GM23338 (cell line): ENCODE results near the gene CDH20. TPM values are rescaled to one million over a fixed set of nuclear protein-coding genes. Genes with fewer than 3 reads are reported as not detected.

Experiments
- ATAC-seq: fragments of 200-7000 bp; cut with Tn5 transposase; 3 replicates; pipeline ENCODE4 v1.9.1; 2020
- DNase-seq: peaks from one replicate; pipeline ENCODE4 v3.0.0-alpha.2; 2015; ENCODE audit warnings: low spot score
- H2AFZ ChIP-seq: fragments of 200-600 bp; sonication (generic); 2 replicates; pipeline ENCODE4 v1.8.0; 2016; ENCODE audit warnings: antibody characterized with exemption, mild to moderate bottlenecking, moderate library complexity
- H3F3A ChIP-seq: fragments of 200-600 bp; sonication (generic); replicated peaks from 2 replicates; pipeline ENCODE4 v1.8.0; 2017; ENCODE audit warnings: antibody characterized with exemption, mixed run types, low read depth
- H3K27ac ChIP-seq: fragments of 200-600 bp; sonication (generic); 2 replicates; pipeline ENCODE4 v1.6.1; 2016; ENCODE audit warnings: low read depth
- H3K27me3 ChIP-seq: fragments of 200-600 bp; sonication (generic); 2 replicates; pipeline ENCODE4 v1.8.0; 2016; ENCODE audit warnings: mild to moderate bottlenecking, mixed run types, moderate library complexity; ENCODE audit not compliant: insufficient read depth
- H3K36me3 ChIP-seq: fragments of 200-600 bp; sonication (generic); 2 replicates; pipeline ENCODE4 v1.8.0; 2016; ENCODE audit warnings: mild to moderate bottlenecking; ENCODE audit not compliant: insufficient read depth
- H3K4me1 ChIP-seq: fragments of 200-600 bp; sonication (generic); 2 replicates; pipeline ENCODE4 v1.8.0; 2016; ENCODE audit warnings: mild to moderate bottlenecking, moderate library complexity; ENCODE audit not compliant: insufficient read depth
- H3K4me2 ChIP-seq: fragments of 200-600 bp; sonication (generic); 2 replicates; pipeline ENCODE4 v1.7.1; 2017; ENCODE audit warnings: mixed run types
- H3K4me3 ChIP-seq: fragments of 200-600 bp; sonication (generic); 2 replicates; pipeline ENCODE4 v1.6.1; 2016; ENCODE audit warnings: mixed run types
- H3K79me2 ChIP-seq: fragments of 200-600 bp; sonication (generic); replicated peaks from 2 replicates; pipeline ENCODE4 v1.8.0; 2017; ENCODE audit warnings: mild to moderate bottlenecking; ENCODE audit not compliant: insufficient read depth
- H3K9me2 ChIP-seq: fragments of 200-600 bp; sonication (generic); 2 replicates; pipeline ENCODE4 v1.8.0; 2017; ENCODE audit not compliant: insufficient read depth
- H4K20me1 ChIP-seq: fragments of 200-600 bp; sonication (generic); replicated peaks from 2 replicates; pipeline ENCODE4 v1.8.0; 2017; ENCODE audit warnings: mild to moderate bottlenecking; ENCODE audit not compliant: insufficient read depth
- H3K27ac Mint-ChIP-seq: 2 replicates; pipeline ENCODE4 v1.8.0; 2020; ENCODE audit warnings: inconsistent platforms, mild to moderate bottlenecking, moderate library complexity, mixed read lengths
- H3K27me3 Mint-ChIP-seq: 3 replicates; pipeline ENCODE4 v1.8.0; 2022; ENCODE audit warnings: low read depth, mild to moderate bottlenecking, moderate library complexity, mixed read lengths, inconsistent platforms; ENCODE audit not compliant: insufficient read depth, poor library complexity
- H3K36me3 Mint-ChIP-seq: 3 replicates; pipeline ENCODE4 v1.8.0; 2021; ENCODE audit warnings: low read depth, mild to moderate bottlenecking, inconsistent platforms, moderate library complexity, mixed read lengths
- H3K4me1 Mint-ChIP-seq: 3 replicates; pipeline ENCODE4 v1.8.0; 2020; ENCODE audit warnings: mild to moderate bottlenecking, inconsistent platforms, mixed read lengths
- H3K4me3 Mint-ChIP-seq: 3 replicates; pipeline ENCODE4 v1.8.0; 2021; ENCODE audit warnings: moderate library complexity, mild to moderate bottlenecking, inconsistent platforms, mixed read lengths
- H3K9me3 Mint-ChIP-seq: 3 replicates; pipeline ENCODE4 v1.8.0; 2020; ENCODE audit warnings: moderate library complexity, mild to moderate bottlenecking, inconsistent platforms, mixed read lengths
- CREB1 ChIP-seq: fragments of 250-450 bp; sonication (Bioruptor Pico); IDR thresholded peaks from 2 replicates; pipeline ENCODE4 v1.5.0; 2020; ENCODE audit warnings: low read depth, mild to moderate bottlenecking, moderate library complexity
- EZH2 ChIP-seq: fragments of 200-600 bp; sonication (generic); IDR thresholded peaks from one replicate; pipeline ENCODE4 v1.8.0; 2017; ENCODE audit warnings: antibody characterized with exemption, mild to moderate bottlenecking, low read depth; ENCODE audit not compliant: unreplicated experiment
- EZH2phosphoT487 ChIP-seq: fragments of 200-600 bp; sonication (generic); IDR thresholded peaks from one replicate; pipeline ENCODE4 v1.8.1; 2018; ENCODE audit warnings: antibody characterized with exemption; ENCODE audit not compliant: unreplicated experiment
- JUNB ChIP-seq: IDR thresholded peaks from one replicate; pipeline ENCODE4 v1.6.1; 2016; ENCODE audit warnings: antibody characterized with exemption; ENCODE audit not compliant: unreplicated experiment
- NANOG ChIP-seq: IDR thresholded peaks from 2 replicates; pipeline ENCODE4 v1.6.1; 2016; ENCODE audit warnings: antibody characterized with exemption, borderline replicate concordance
- POLR2AphosphoS5 ChIP-seq: IDR thresholded peaks from 2 replicates; pipeline ENCODE4 v1.6.1; 2016; ENCODE audit warnings: antibody characterized with exemption, low read depth
- STAT1 ChIP-seq: IDR thresholded peaks from one replicate; pipeline ENCODE4 v1.6.1; 2016; ENCODE audit warnings: antibody characterized with exemption; ENCODE audit not compliant: unreplicated experiment
- ZNF114 ChIP-seq: fragments of 250-450 bp; sonication (Bioruptor Pico); IDR thresholded peaks from 2 replicates; pipeline ENCODE4 v1.5.0; 2020; ENCODE audit warnings: mild to moderate bottlenecking, moderate library complexity
- ZNF331 ChIP-seq: fragments of 250-450 bp; sonication (Bioruptor Pico); IDR thresholded peaks from 2 replicates; pipeline ENCODE4 v1.5.0; 2020; ENCODE audit warnings: low read depth, mild to moderate bottlenecking, moderate library complexity
- polyA plus RNA-seq: library from polyadenylated mRNA; unstranded; fragments of >200 nt; fragmentation: Nextera tagmentation; extraction: Ambion mirVana; gene quantifications from 2 replicates; pipeline ENCODE4 v1.2.1, GENCODE V29; 2016
- total RNA-seq: library from RNA; depleted of rRNA; stranded (reverse); fragments of >200 nt; shearing (Covaris generic); gene quantifications from 2 replicates; pipeline ENCODE4 v1.2.3, GENCODE V29; 2014
- TF ChIP-seq, protein P1 (sequence below): fragments of 250-450 bp; sonication (Bioruptor Pico); IDR thresholded peaks from 2 replicates; pipeline ENCODE4 v1.5.0; 2020; ENCODE audit warnings: mild to moderate bottlenecking, moderate library complexity
- TF ChIP-seq, protein P2 (sequence below): IDR thresholded peaks from 2 replicates; pipeline ENCODE4 v1.6.1; 2016; ENCODE audit warnings: antibody characterized with exemption

Gene CDH20
- total and polyA plus RNA-seq, 2 experiments from 2014 or later: 1.0 TPM; not detected in 1

DNA sequence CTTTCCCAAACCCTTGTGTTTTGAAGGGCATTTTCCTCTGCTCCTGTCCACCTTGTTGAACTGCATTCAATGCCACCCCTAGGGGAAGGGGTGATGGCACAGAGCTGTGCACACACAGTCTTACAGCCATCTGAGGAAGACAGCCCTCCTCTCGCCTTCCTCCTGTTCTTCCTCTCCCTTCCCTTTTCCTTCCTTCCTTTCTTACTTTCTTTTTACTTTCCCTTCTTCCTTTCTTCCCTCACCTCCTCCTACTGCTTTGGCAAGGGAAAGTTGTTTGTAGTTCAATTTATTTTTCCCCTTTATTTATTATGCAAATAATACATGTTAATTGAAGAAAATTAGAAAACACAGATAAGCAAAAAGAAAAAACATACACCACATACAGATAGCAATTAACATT lies 99.4 kb downstream of the CDH20 start:
- Histone ChIP-seq H3K36me3 (no peaks in the 10 kb centered on the region), H3F3A (no peaks in the 10 kb centered on the region), H3K4me3 (no peak overlapping the region), H3K9me2 (no peaks in the 10 kb centered on the region), H2AFZ (no peak overlapping the region), H3K4me1 (0 out of 2 replicates have a peak, but pooled peaks cover 4% of the 10 kb centered on the region), H3K27ac (no peak overlapping the region), H3K4me2 (no peak overlapping the region), H3K27me3 (no peaks in the 10 kb centered on the region), H3K79me2 (no peaks in the 10 kb centered on the region), H4K20me1 (no peaks in the 10 kb centered on the region)
- ATAC-seq (no peak), DNase-seq (no peak)
- no peak for TF ChIP-seq EZH2
- no peak for TF ChIP-seq POLR2AphosphoS5
- TF ChIP-seq, protein P1, sequence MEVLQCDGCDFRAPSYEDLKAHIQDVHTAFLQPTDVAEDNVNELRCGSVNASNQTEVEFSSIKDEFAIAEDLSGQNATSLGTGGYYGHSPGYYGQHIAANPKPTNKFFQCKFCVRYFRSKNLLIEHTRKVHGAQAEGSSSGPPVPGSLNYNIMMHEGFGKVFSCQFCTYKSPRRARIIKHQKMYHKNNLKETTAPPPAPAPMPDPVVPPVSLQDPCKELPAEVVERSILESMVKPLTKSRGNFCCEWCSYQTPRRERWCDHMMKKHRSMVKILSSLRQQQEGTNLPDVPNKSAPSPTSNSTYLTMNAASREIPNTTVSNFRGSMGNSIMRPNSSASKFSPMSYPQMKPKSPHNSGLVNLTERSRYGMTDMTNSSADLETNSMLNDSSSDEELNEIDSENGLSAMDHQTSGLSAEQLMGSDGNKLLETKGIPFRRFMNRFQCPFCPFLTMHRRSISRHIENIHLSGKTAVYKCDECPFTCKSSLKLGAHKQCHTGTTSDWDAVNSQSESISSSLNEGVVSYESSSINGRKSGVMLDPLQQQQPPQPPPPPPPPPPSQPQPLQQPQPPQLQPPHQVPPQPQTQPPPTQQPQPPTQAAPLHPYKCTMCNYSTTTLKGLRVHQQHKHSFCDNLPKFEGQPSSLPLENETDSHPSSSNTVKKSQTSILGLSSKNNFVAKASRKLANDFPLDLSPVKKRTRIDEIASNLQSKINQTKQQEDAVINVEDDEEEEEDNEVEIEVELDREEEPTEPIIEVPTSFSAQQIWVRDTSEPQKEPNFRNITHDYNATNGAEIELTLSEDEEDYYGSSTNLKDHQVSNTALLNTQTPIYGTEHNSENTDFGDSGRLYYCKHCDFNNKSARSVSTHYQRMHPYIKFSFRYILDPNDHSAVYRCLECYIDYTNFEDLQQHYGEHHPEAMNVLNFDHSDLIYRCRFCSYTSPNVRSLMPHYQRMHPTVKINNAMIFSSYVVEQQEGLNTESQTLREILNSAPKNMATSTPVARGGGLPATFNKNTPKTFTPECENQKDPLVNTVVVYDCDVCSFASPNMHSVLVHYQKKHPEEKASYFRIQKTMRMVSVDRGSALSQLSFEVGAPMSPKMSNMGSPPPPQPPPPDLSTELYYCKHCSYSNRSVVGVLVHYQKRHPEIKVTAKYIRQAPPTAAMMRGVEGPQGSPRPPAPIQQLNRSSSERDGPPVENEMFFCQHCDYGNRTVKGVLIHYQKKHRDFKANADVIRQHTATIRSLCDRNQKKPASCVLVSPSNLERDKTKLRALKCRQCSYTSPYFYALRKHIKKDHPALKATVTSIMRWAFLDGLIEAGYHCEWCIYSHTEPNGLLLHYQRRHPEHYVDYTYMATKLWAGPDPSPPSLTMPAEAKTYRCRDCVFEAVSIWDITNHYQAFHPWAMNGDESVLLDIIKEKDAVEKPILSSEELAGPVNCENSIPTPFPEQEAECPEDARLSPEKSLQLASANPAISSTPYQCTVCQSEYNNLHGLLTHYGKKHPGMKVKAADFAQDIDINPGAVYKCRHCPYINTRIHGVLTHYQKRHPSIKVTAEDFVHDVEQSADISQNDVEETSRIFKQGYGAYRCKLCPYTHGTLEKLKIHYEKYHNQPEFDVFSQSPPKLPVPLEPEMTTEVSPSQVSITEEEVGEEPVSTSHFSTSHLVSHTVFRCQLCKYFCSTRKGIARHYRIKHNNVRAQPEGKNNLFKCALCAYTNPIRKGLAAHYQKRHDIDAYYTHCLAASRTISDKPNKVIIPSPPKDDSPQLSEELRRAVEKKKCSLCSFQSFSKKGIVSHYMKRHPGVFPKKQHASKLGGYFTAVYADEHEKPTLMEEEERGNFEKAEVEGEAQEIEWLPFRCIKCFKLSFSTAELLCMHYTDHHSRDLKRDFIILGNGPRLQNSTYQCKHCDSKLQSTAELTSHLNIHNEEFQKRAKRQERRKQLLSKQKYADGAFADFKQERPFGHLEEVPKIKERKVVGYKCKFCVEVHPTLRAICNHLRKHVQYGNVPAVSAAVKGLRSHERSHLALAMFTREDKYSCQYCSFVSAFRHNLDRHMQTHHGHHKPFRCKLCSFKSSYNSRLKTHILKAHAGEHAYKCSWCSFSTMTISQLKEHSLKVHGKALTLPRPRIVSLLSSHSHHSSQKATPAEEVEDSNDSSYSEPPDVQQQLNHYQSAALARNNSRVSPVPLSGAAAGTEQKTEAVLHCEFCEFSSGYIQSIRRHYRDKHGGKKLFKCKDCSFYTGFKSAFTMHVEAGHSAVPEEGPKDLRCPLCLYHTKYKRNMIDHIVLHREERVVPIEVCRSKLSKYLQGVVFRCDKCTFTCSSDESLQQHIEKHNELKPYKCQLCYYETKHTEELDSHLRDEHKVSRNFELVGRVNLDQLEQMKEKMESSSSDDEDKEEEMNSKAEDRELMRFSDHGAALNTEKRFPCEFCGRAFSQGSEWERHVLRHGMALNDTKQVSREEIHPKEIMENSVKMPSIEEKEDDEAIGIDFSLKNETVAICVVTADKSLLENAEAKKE: no peak
- no peak for TF ChIP-seq CREB1 (CRISPR knock-in tag)
- TF ChIP-seq, protein P2, sequence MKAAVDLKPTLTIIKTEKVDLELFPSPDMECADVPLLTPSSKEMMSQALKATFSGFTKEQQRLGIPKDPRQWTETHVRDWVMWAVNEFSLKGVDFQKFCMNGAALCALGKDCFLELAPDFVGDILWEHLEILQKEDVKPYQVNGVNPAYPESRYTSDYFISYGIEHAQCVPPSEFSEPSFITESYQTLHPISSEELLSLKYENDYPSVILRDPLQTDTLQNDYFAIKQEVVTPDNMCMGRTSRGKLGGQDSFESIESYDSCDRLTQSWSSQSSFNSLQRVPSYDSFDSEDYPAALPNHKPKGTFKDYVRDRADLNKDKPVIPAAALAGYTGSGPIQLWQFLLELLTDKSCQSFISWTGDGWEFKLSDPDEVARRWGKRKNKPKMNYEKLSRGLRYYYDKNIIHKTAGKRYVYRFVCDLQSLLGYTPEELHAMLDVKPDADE: no peak
- TF ChIP-seq NANOG: no peak
- TF ChIP-seq ZNF331 (CRISPR knock-in tag): no peak
- TF ChIP-seq ZNF114: no peak
- TF ChIP-seq JUNB: no peak
- TF ChIP-seq EZH2phosphoT487: no peak
- no peak for TF ChIP-seq STAT1
- Mint-ChIP-seq H3K36me3 (no peaks in the 10 kb centered on the region), H3K4me3 (no peak overlapping the region), H3K27me3 (peaks cover 2% of the 10 kb centered on the region), H3K4me1 (0 out of 3 replicates have a peak, but pooled peaks cover 3% of the 10 kb centered on the region), H3K9me3 (no peaks in the 10 kb centered on the region), H3K27ac (no peak overlapping the region)
